LoVo (cell line): ENCODE measurements around the gene VPS25.
"Not testable (repeated sequence)": the region's sequence is repeated elsewhere in the genome, so short reads cannot be mapped to it uniquely, and the experiment has no call there.

Experiments used
- DNase-seq: peaks from one replicate; pipeline ENCODE4 v3.0.0-alpha.2; 2016; ENCODE audit warnings: low spot score

Gene VPS25

GRCh38 chr17:42769964-42770363, 3.3 kb upstream of the VPS25 start:
- DNase-seq, result not testable (repeated sequence)

- no peak for DNase-seq
Observed at GRCh38 chr17:42772945-42773289, 332 bp upstream of the VPS25 start.

DNA sequence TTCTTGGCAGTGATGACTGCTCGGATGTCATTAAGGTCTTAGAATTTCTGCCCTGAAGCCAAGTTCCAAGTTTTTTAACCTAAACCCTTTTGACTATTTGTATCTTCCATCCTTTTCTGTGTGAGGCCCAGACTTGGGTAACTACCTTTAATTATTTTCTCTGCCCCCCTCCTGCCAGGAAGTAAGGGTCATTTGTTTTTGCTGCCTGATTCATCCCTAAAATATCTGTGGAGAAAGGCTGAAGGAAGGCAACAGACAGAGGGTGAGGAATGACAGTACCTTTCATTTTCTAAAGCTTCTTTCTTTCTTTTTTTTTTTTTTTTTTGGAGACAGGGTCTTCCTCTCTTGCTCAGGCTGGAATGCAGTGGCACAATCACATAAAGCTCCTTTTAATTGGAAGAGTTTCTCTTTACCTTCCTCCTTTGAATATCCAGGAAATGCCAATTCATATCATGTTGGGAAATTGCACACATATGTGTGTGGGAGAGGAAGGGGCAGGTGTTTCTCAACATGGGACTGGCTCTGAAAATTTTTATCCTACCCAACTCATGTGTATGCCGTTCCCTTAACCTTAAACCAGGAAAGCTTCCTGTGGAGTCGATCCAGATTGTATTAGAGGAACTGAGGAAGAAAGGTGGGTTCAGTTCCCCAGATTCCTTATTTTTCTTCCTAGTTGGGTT, 957 bp downstream of the VPS25 start:
- no peak for DNase-seq

DNA sequence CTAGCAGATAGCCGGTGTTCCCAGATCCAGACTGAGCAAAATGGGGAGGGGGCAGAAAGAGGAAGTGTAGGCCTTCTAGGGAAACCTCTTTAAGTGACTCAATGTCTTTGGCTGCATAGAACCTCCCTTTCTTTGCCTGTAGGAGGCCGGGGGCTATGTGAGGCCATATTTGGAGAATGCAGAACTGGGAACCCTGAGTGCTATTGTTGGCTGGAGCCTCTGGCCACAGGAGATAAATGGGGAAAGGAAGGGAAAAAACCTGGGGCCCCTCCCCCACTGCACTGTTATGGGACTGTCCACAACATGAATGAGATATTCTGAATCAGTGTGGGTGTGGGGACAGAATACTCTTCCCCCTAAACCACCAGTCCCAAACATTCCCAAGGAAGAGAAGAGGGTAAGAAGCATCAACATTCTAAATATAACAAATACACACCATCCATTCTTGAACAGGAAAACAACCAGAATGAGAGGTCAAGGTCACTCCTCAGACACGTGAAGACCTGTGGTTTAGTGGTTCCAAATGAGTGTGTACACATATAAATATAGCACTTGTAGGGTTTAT, 2.4 kb downstream of the VPS25 start:
- no peak for DNase-seq

- no peak for DNase-seq
Observed at GRCh38 chr17:42778570-42778969, 5.3 kb downstream of the VPS25 start.

- no peak for DNase-seq
Observed at GRCh38 chr17:42779304-42779935, 6.2 kb downstream of the VPS25 start.

DNA sequence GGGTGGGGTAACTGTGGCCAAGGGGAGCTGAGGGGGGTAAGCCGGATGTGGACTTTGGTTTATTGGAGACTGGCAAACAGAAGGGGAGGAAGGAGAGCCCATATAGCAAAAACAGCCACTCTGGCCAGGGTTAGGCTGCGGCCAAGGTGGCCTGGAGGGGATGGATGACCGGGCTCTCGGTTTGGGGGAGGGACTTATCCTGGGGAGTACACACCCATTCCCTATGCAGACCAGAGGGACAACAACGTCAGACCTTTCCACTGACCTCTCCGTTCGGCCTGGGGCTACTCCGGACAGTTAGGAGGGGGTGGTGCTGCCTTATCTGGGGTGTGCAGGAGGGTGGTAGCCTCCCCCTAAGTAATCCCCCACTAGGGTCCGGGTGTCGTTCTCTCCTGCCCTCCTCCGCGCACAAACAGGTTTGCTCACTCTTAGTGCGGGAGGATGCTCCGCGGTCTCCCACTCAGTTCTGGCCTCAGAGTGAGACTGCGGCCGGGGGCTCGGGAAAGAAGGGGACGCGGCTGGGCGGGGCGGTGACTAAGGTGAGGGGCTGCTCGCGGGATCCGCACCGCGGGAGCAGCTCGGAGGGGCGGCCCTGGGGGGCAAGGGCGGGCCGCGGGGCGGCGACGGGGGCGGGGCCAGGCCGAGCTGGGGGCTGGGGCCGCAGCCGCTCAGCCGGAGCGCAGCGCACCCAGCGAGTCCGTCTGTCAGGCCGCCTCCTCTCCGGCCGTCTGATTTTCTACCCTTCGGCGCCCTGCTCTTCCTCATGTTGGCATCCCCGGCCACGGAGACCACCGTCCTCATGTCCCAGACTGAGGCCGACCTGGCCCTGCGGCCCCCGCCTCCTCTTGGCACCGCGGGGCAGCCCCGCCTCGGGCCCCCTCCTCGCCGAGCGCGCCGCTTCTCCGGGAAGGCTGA, 6.9 kb downstream of the VPS25 start, which contains the start of gene WNK4:
Gene WNK4, plus strand, starts transcription at position 675 of the 915 bp plus-strand sequence. Its CDS starts 89 bp downstream, at position 764.
- peak; percentile 52 for DNase-seq

- no peak for DNase-seq
Observed at GRCh38 chr17:42780851-42781638, 7.8 kb downstream of the VPS25 start.

- no peak for DNase-seq
Observed at GRCh38 chr17:42781639-42782165, 8.5 kb downstream of the VPS25 start.

DNA sequence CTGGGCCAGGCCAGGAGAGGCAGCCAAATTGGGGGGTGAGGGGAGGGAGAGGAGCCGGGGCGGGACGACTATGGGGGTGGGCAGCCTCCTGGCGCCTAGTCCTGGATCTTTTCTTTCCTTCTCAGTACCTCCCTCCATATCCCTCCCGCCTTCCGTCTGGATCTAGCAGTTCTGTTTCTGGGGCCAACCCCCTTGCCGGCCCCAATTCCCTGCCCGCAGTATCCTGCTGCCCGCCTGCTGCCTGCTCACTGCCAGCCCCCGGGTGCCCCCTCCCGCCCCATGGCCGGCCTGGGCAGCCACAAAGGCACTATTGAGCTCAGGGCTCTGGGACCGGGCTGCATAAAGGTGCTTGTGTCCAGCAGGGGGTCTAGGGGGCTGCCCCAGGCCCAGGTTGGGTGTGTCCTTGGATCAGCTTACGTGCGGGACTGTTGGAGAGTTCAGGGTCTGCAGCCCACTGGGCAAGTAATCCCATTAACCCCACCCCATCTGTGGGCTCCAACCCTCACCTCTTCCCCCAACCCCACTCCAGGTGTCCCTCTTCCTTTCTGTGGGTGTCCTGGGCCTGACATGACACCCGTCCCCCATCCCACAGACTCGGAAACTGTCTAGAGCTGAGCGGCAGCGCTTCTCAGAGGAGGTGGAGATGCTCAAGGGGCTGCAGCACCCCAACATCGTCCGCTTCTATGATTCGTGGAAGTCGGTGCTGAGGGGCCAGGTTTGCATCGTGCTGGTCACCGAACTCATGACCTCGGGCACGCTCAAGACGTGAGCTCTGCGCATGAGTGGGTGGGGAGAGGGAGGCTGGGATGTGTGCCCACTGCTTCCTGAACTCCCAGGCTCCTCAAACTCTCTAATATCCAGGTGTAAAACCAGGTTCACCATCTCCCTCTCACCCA, 9.2 kb downstream of the VPS25 start:
- DNase-seq, result no peak

DNA sequence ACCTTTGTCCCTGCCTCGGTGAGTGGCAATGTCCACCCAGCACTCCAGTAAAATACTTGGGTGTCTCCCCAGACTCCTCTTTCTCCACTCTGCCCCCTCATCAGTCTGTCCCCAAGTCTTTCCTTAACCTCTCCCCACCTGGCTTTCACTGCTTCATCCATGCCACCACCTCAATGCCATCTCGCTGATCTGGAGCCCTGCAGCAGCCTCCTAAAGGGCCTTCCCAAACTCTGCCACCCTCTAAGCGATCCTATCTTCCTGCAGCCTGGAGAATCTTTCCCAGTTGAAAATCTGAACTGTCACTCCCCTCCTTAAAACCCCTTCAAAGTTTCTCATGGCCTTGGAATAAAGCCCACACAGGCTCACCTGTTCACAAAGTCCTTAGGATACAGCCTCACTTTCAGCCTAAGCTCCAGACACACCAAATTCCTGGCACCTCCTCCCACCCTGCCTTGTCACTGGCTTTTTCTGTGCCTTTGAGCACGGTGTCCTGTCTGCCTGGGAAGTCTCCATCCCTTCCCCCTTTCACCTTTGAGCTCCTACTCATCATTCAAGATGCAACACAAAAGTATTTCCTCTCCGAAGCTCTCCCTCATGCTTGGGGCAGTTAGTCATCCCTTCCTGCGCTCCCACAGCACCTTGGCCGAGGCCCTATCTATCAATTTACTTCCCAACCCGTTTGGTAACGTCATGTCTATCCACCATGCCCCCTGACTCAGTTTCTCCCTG, 10.0 kb downstream of the VPS25 start:
- no peak for DNase-seq

DNA sequence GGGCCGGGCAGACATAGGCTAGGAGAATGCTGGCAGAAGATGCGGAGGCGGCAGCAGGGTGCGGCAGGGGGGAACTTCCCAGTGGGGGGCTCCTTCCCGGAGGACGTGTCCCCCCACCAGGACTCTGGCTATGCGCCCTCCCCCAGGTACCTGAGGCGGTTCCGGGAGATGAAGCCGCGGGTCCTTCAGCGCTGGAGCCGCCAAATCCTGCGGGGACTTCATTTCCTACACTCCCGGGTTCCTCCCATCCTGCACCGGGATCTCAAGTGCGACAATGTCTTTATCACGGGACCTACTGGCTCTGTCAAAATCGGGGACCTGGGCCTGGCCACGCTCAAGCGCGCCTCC, 10.5 kb downstream of the VPS25 start:
- no peak for DNase-seq

- DNase-seq, result no peak
Observed at GRCh38 chr17:42784409-42784808, 11.2 kb downstream of the VPS25 start.

GRCh38 chr17:42784811-42785592, 11.8 kb downstream of the VPS25 start:
- DNase-seq, result no peak

DNA sequence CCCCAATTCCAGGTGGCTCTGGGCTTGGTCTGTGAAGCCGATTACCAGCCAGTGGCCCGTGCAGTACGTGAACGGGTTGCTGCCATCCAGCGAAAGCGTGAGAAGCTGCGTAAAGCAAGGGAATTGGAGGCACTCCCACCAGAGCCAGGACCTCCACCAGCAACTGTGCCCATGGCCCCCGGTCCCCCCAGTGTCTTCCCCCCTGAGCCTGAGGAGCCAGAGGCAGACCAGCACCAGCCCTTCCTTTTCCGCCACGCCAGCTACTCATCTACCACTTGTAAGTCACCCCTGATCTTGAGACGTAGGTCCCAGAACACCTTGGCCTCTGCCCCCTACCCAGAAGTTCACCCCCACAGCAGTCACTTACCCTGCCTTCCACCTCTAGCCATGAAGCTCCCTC, 14.0 kb downstream of the VPS25 start:
- no peak for DNase-seq

- DNase-seq, result no peak
Observed at GRCh38 chr17:42791948-42792347, 18.7 kb downstream of the VPS25 start.

GRCh38 chr17:42792545-42792944, 19.3 kb downstream of the VPS25 start:
- DNase-seq, result no peak

- no peak for DNase-seq
Observed at GRCh38 chr17:42795061-42795460, 21.8 kb downstream of the VPS25 start.

GRCh38 chr17:42795465-42795864, 22.2 kb downstream of the VPS25 start:
- no peak for DNase-seq
